Naive thymus-derived CD4-positive, alpha-beta T cell (primary cell): Measurements from ENCODE around the gene SPINK14. TPM values are rescaled to one million over a fixed set of nuclear protein-coding genes. Genes with fewer than 3 reads are reported as not detected.

Experiments
- ATAC-seq: fragments of 150-1000 bp; cut with Tn5 transposase; 2 replicates; pipeline ENCODE4 v1.10.0; 2021; ENCODE audit warnings: mild to moderate bottlenecking, moderate library complexity
- CTCF ChIA-PET: fragments of 350-600 bp; sonication (Branson Sonifier 250); formaldehyde crosslinking; loops from one replicate; lab custom pipeline; 2021; ENCODE audit warnings: antibody characterized with exemption; lab: Charles Lee
- POLR2A ChIA-PET: fragments of 350-600 bp; sonication (Branson Sonifier 250); formaldehyde crosslinking; loops from one replicate; lab custom pipeline; 2021; ENCODE audit warnings: antibody characterized with exemption, inconsistent platforms; lab: Charles Lee
- DNase-seq, 9 donors: peaks; one replicate each; pipeline versions ENCODE4 v3.0.0 to v3.0.0-alpha.2; 2020 to 2022; ENCODE audit warnings: mixed read lengths in 1 of 9
- H3K27ac ChIP-seq: one replicate; pipeline ENCODE4 v1.7.0; 2013; ENCODE audit warnings: mild to moderate bottlenecking, low read depth, low read length, moderate library complexity
- H3K27me3 ChIP-seq, 2 donors: one replicate each; pipeline ENCODE4 v1.7.0; 2013; ENCODE audit warnings: low read length in 2 of 2, mild to moderate bottlenecking in 2 of 2, moderate library complexity in 2 of 2; ENCODE audit not compliant: control insufficient read depth in 2 of 2, insufficient read depth in 2 of 2
- H3K36me3 ChIP-seq, 3 experiments: 1 replicate in 2 of 3; 2 replicates in 1 of 3; pipeline ENCODE4 v1.7.0; 2013; ENCODE audit warnings: low read length in 3 of 3, mild to moderate bottlenecking in 3 of 3, moderate library complexity in 1 of 3; ENCODE audit not compliant: insufficient read depth in 3 of 3, control insufficient read depth in 2 of 3
- H3K4me1 ChIP-seq, 2 donors: one replicate each; pipeline ENCODE4 v1.7.0; 2013; ENCODE audit warnings: low read length in 2 of 2, mild to moderate bottlenecking in 2 of 2, moderate library complexity in 1 of 2; ENCODE audit not compliant: control insufficient read depth in 2 of 2, insufficient read depth in 2 of 2
- H3K4me3 ChIP-seq: 2 replicates; pipeline ENCODE4 v1.7.0; 2013; ENCODE audit warnings: mild to moderate bottlenecking, low read length
- H3K9me3 ChIP-seq, 3 experiments: 1 replicate in 2 of 3; 2 replicates in 1 of 3; pipeline ENCODE4 v1.7.0; 2013; ENCODE audit warnings: low read length in 3 of 3; ENCODE audit not compliant: control insufficient read depth in 2 of 3
- H3K27ac Mint-ChIP-seq, 9 donors: one replicate each; pipeline ENCODE4 v1.8.0; 2020 to 2022; ENCODE audit warnings: mixed read lengths in 9 of 9, mild to moderate bottlenecking in 8 of 9, moderate library complexity in 5 of 9, inconsistent platforms in 2 of 9
- H3K27me3 Mint-ChIP-seq, 5 donors: one replicate each; pipeline ENCODE4 v1.8.0; 2021 to 2022; ENCODE audit warnings: mixed read lengths in 5 of 5, mild to moderate bottlenecking in 1 of 5
- H3K36me3 Mint-ChIP-seq, 5 donors: one replicate each; pipeline ENCODE4 v1.8.0; 2020 to 2022; ENCODE audit warnings: mixed read lengths in 5 of 5, mild to moderate bottlenecking in 3 of 5, inconsistent platforms in 1 of 5
- H3K4me1 Mint-ChIP-seq, 7 donors: one replicate each; pipeline ENCODE4 v1.8.0; 2020 to 2022; ENCODE audit warnings: mixed read lengths in 7 of 7, mild to moderate bottlenecking in 3 of 7, inconsistent platforms in 1 of 7
- H3K4me3 Mint-ChIP-seq, 10 donors: one replicate each; pipeline ENCODE4 v1.8.0; 2020 to 2022; ENCODE audit warnings: mild to moderate bottlenecking in 10 of 10, mixed read lengths in 10 of 10, moderate library complexity in 6 of 10, inconsistent platforms in 2 of 10
- H3K9me3 Mint-ChIP-seq, 11 donors: one replicate each; pipeline ENCODE4 v1.8.0; 2020 to 2022; ENCODE audit warnings: mixed read lengths in 11 of 11, mild to moderate bottlenecking in 4 of 11, inconsistent platforms in 1 of 11, moderate library complexity in 1 of 11
- intact Hi-C, 2 donors: fragments of 100-400 bp; cut with micrococcal nuclease; formaldehyde crosslinking; loops; one replicate each; pipeline ENCODE4 v1.15.1; 2023
- polyA plus RNA-seq, 2 donors: library from polyadenylated mRNA; unstranded; fragments of 300-500 nt; fragmentation: Illumina TruSeq; gene quantifications; one replicate each; pipeline ENCODE4 v1.2.3, GENCODE V29; 2021
- total RNA-seq, 6 experiments: library from RNA in 5 of 6; stranded (reverse) in 5 of 6; gene quantifications; 1 replicate in 5 of 6; 2 replicates in 1 of 6; pipeline ENCODE4 v1.2.3 and lab custom pipeline; 2021 to 2026

The SPINK14 gene
- total and polyA plus RNA-seq, 7 experiments from 2014 or later = not detected

GRCh38 chr5:148145916-148146315 lies 22.4 kb upstream of the SPINK14 start:
- no peak overlapping the region for H3K27ac Mint-ChIP-seq

DNA sequence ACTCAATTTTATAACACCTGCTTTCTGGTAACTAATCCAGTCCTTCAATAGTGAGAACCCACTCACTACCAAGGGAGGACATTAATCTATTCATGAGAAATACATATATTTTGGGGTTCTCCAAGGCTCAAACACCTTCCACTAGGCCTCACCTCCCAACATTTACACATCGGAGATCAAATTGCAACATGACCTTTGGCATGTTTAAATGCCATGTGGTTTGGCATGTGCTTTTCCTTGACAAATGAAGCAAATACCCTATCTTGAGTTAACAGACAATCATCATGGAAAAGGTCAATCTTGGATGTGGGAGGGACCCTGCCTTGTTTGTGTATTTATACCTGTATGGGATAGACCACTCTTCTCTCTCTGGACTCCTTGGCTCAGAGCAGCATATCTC lies 21.9 kb upstream of the SPINK14 start:
- Mint-ChIP-seq H3K4me1 (no peaks in the 10 kb centered on the region), H3K9me3 (peaks cover 0 to 6% (median 0%) of the 10 kb centered on the region in 11 donors), H3K36me3 (no peaks in the 10 kb centered on the region), H3K4me3 (no peak overlapping the region), H3K27ac (no peak overlapping the region), H3K27me3 (peaks cover 0 to 32% (median 13%) of the 10 kb centered on the region in 5 donors)
- POLR2A ChIA-PET = no interaction called here
- Histone ChIP-seq H3K27ac (no peak overlapping the region), H3K27me3 (no peaks in the 10 kb centered on the region), H3K4me3 (no peak overlapping the region), H3K36me3 (no peaks in the 10 kb centered on the region), H3K4me1 (no peaks in the 10 kb centered on the region), H3K9me3 (no peaks in the 10 kb centered on the region)
- no peak for DNase-seq
- no peak for ATAC-seq
- intact Hi-C loops = no loop called here
- CTCF ChIA-PET = no interaction called here

More at GRCh38 chr5:148145916-148146315, 22.4 kb upstream of the SPINK14 start:
- no peak overlapping the region for H3K4me3 ChIP-seq
- Mint-ChIP-seq H3K27me3 (peaks cover 0 to 32% (median 13%) of the 10 kb centered on the region in 5 donors), H3K4me3 (no peak overlapping the region), H3K4me1 (no peaks in the 10 kb centered on the region), H3K36me3 (no peaks in the 10 kb centered on the region), H3K9me3 (peaks cover 0 to 6% (median 0%) of the 10 kb centered on the region in 11 donors)
- H3K27me3 ChIP-seq = no peaks in the 10 kb centered on the region
- intact Hi-C loops = no loop called here
- ATAC-seq (no peak), DNase-seq (no peak)
- ChIA-PET CTCF (interaction anchor here (0.7 kb wide), 1 partner anchor 103 kb away, joined by 4 read pairs; no protein-coding TSS in a partner anchor), POLR2A (no interaction called here)
- no peaks in the 10 kb centered on the region for H3K4me1 ChIP-seq
- no peaks in the 10 kb centered on the region for H3K9me3 ChIP-seq
- no peak overlapping the region for H3K27ac ChIP-seq
- H3K36me3 ChIP-seq = no peaks in the 10 kb centered on the region

DNA sequence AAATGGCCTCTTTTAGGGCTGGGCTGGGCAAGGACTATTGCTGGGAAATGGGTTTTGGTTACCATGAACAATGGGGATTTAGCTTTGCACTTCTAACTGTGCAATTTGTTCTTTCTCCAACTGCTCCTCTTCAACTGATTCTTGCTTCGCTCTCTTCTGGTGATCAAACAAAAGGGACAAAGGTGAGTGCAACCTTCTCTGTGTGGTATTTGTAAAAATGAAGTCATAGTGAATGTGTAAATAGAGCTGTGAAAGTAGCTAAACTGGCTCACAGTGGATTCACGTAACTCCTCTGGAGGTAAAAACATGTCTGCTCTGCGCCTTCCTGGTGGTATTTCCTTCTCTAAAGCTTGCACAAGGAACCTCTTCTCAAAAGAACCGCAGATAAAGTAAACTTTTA lies 20.9 kb upstream of the SPINK14 start:
- ATAC-seq = no peak
- H3K4me3 ChIP-seq = no peak overlapping the region
- H3K36me3 ChIP-seq = no peaks in the 10 kb centered on the region
- Mint-ChIP-seq H3K27ac (no peak overlapping the region), H3K4me3 (no peak overlapping the region), H3K4me1 (no peaks in the 10 kb centered on the region), H3K9me3 (peaks cover 0 to 6% (median 0%) of the 10 kb centered on the region in 11 donors), H3K36me3 (no peaks in the 10 kb centered on the region), H3K27me3 (peaks cover 0 to 31% (median 18%) of the 10 kb centered on the region in 5 donors)
- H3K27ac ChIP-seq = no peak overlapping the region
- H3K27me3 ChIP-seq = no peaks in the 10 kb centered on the region
- ChIA-PET POLR2A (no interaction called here), CTCF (no interaction called here)
- no peaks in the 10 kb centered on the region for H3K9me3 ChIP-seq
- intact Hi-C loops = no loop called here
- DNase-seq = no peak
- H3K4me1 ChIP-seq = no peaks in the 10 kb centered on the region

- Histone ChIP-seq H3K36me3 (no peaks in the 10 kb centered on the region), H3K27ac (no peak overlapping the region), H3K4me3 (no peak overlapping the region), H3K4me1 (no peaks in the 10 kb centered on the region), H3K9me3 (no peaks in the 10 kb centered on the region), H3K27me3 (no peaks in the 10 kb centered on the region)
- CTCF ChIA-PET = no interaction called here
- Mint-ChIP-seq H3K4me3 (no peak overlapping the region), H3K27ac (no peak overlapping the region), H3K27me3 (peaks cover 0 to 20% (median 15%) of the 10 kb centered on the region in 5 donors), H3K9me3 (peaks cover 0 to 7% (median 5%) of the 10 kb centered on the region in 11 donors), H3K4me1 (no peaks in the 10 kb centered on the region), H3K36me3 (no peaks in the 10 kb centered on the region)
- ATAC-seq = no peak
- POLR2A ChIA-PET = no interaction called here
- intact Hi-C loops = no loop called here
- DNase-seq = no peak
These were observed 16.5 kb upstream of the SPINK14 start for GRCh38 chr5:148151872-148152271.

DNA sequence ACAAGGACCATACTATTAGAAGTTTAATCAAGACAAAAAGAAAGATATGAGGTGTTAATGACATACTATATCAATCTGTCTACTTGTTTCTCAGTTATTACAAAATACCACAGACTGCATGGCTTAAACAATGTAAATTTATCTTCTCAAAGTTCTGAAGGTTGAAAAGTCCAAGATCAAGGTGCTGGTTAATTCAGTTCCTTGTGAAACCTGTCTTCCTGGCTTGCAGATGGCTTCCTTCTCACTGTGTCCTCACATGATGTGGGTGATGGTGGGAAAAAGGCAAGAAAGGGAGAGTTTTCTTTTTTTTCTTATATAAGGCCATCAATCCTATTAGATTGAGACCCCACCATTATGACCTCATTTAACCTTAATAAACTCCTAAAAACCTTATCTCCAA lies 15.6 kb upstream of the SPINK14 start:
- intact Hi-C loops = no loop called here
- no peak overlapping the region for H3K27ac ChIP-seq
- ChIA-PET POLR2A (no interaction called here), CTCF (no interaction called here)
- Mint-ChIP-seq H3K27ac (no peak overlapping the region), H3K9me3 (peaks cover 0 to 7% (median 5%) of the 10 kb centered on the region in 11 donors), H3K4me3 (no peak overlapping the region), H3K36me3 (no peaks in the 10 kb centered on the region), H3K4me1 (no peaks in the 10 kb centered on the region), H3K27me3 (peaks cover 0 to 16% (median 15%) of the 10 kb centered on the region in 5 donors)
- ATAC-seq (no peak), DNase-seq (no peak)
- no peaks in the 10 kb centered on the region for H3K4me1 ChIP-seq
- no peaks in the 10 kb centered on the region for H3K9me3 ChIP-seq
- no peaks in the 10 kb centered on the region for H3K36me3 ChIP-seq
- H3K27me3 ChIP-seq = no peaks in the 10 kb centered on the region
- no peak overlapping the region for H3K4me3 ChIP-seq

GRCh38 chr5:148156609-148157008 lies 11.7 kb upstream of the SPINK14 start:
- Mint-ChIP-seq H3K9me3 (peaks cover 0 to 7% (median 5%) of the 10 kb centered on the region in 11 donors), H3K36me3 (no peaks in the 10 kb centered on the region), H3K27ac (no peak overlapping the region), H3K4me1 (no peaks in the 10 kb centered on the region), H3K4me3 (no peak overlapping the region), H3K27me3 (peaks cover 0 to 10% (median 6%) of the 10 kb centered on the region in 5 donors)
- ATAC-seq (no peak), DNase-seq (no peak)
- ChIA-PET CTCF (interaction anchor here (0.6 kb wide), 1 partner anchor 626 kb away, joined by 4 read pairs; no protein-coding TSS in a partner anchor), POLR2A (no interaction called here)
- Histone ChIP-seq H3K4me3 (no peak overlapping the region), H3K27me3 (no peaks in the 10 kb centered on the region), H3K36me3 (no peaks in the 10 kb centered on the region), H3K27ac (no peak overlapping the region), H3K9me3 (no peaks in the 10 kb centered on the region), H3K4me1 (no peaks in the 10 kb centered on the region)
- intact Hi-C loops = no loop called here

DNA sequence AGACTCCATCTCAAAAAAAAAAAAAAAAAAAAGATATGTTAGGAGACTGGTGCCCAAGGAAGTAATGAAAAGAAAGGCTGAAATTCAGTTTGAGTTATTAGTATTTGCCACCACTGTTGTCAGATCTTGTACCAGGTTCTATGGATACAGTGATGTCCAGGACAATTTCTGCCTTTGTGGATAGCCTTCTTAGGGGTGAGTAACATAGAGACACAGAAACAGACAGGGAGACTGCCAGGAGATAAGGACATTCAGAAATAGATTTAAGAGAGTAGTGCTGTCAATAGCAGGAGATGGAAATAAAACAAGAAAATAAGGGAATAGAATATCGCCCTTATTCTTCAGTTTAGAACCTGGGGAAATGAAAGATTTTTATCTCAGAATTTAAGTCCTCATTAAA lies 6.3 kb upstream of the SPINK14 start:
- no peak overlapping the region for H3K27ac Mint-ChIP-seq
- H3K27me3 Mint-ChIP-seq = peaks cover 0 to 5% (median 0%) of the 10 kb centered on the region in 5 donors
- ATAC-seq = no peak
- no peak overlapping the region for H3K4me3 ChIP-seq
- CTCF ChIA-PET = no interaction called here
- peaks cover 0 to 3% (median 0%) of the 10 kb centered on the region in 11 donors for H3K9me3 Mint-ChIP-seq
- no peaks in the 10 kb centered on the region for H3K27me3 ChIP-seq
- no peaks in the 10 kb centered on the region for H3K36me3 ChIP-seq
- H3K4me1 ChIP-seq = no peaks in the 10 kb centered on the region
- POLR2A ChIA-PET = no interaction called here
- H3K27ac ChIP-seq = no peak overlapping the region
- H3K4me1 Mint-ChIP-seq = no peaks in the 10 kb centered on the region
- no peaks in the 10 kb centered on the region for H3K36me3 Mint-ChIP-seq
- intact Hi-C loops = no loop called here
- H3K4me3 Mint-ChIP-seq = no peak overlapping the region
- DNase-seq = no peak
- no peaks in the 10 kb centered on the region for H3K9me3 ChIP-seq
